GM12878 (cell line): ENCODE results near the gene SF3A1. TPM values are rescaled to one million over a fixed set of nuclear protein-coding genes. Genes with fewer than 3 reads are reported as not detected.
A peak's percentile ranks its signal among the peaks of the same experiment; 100 is the strongest.

ENCODE experiments used
- ATAC-seq: fragments of 200-7000 bp; cut with Tn5 transposase; 3 replicates; pipeline ENCODE4 v1.9.1; 2020; ENCODE audit warnings: mild to moderate bottlenecking, moderate library complexity
- BruUV-seq: library from RNA; stranded (reverse); fragments of 400-500 nt; replicated peaks from 2 replicates; lab custom pipeline; 2021; lab: Mats Ljungman, UMichigan
- CTCF ChIA-PET: fragments of 300-600 bp; sonication (Branson Sonifier 250); formaldehyde crosslinking; extraction: SDS; loops from one replicate; lab custom pipeline; 2021; ENCODE audit warnings: inconsistent platforms; lab: Yijun Ruan, JAX
- POLR2A ChIA-PET: fragments of 350-600 bp; formaldehyde crosslinking; extraction: SDS; loops from one replicate; lab custom pipeline; 2021; ENCODE audit warnings: inconsistent platforms; lab: Charles Lee
- RAD21 ChIA-PET: fragments of 300-600 bp; sonication (Branson Sonifier 250); formaldehyde crosslinking; loops from one replicate; lab custom pipeline; 2023; ENCODE audit warnings: antibody characterized with exemption; ENCODE audit not compliant: unreplicated experiment; lab: Charles Lee
- SMC1A ChIA-PET: fragments of 300-600 bp; sonication (Branson Sonifier 250); formaldehyde crosslinking; loops from one replicate; lab custom pipeline; 2023; ENCODE audit not compliant: unreplicated experiment, uncharacterized antibody; lab: Charles Lee
- DNase-seq: peaks from one replicate; pipeline ENCODE4 v3.0.0-alpha.2; 2011; ENCODE audit warnings: low read depth, low spot score
- FAIRE-seq: peaks from 3 replicates; lab custom pipeline; 2011; peaks lifted over from hg19 to GRCh38; lab: Jason Lieb, UNC
- H2AFZ ChIP-seq: 2 replicates; pipeline ENCODE4 v1.6.0; 2011; ENCODE audit warnings: low read depth, low read length, control low read depth; ENCODE audit not compliant: control insufficient read depth
- H3K27ac ChIP-seq: 2 replicates; pipeline ENCODE4 v1.5.1; 2011; ENCODE audit warnings: control low read depth; ENCODE audit not compliant: control insufficient read depth, insufficient read depth
- H3K27me3 ChIP-seq, 2 experiments: replicated peaks in 1 of 2; 2 replicates each; pipeline versions ENCODE4 v1.6.0 to v1.6.1; 2011; ENCODE audit warnings: low read length in 1 of 2; ENCODE audit not compliant: control insufficient read depth in 2 of 2, insufficient read depth in 2 of 2
- H3K36me3 ChIP-seq, 2 experiments: 2 replicates each; pipeline ENCODE4 v1.5.1; 2011; ENCODE audit warnings: low read length in 1 of 2; ENCODE audit not compliant: control insufficient read depth in 2 of 2, insufficient read depth in 2 of 2
- H3K4me1 ChIP-seq: 2 replicates; pipeline ENCODE4 v1.6.1; 2011; ENCODE audit warnings: mild to moderate bottlenecking, low read length, moderate library complexity, mixed read lengths; ENCODE audit not compliant: control insufficient read depth, insufficient read depth
- H3K4me2 ChIP-seq: 2 replicates; pipeline ENCODE4 v1.6.0; 2011; ENCODE audit warnings: control low read depth; ENCODE audit not compliant: control insufficient read depth, insufficient read depth
- H3K4me3 ChIP-seq: fragments of 200-600 bp; sonication (generic); 2 replicates; pipeline ENCODE4 v1.5.1; 2016
- H3K79me2 ChIP-seq: 2 replicates; pipeline ENCODE4 v1.6.0; 2011; ENCODE audit warnings: low read length; ENCODE audit not compliant: control insufficient read depth, insufficient read depth
- H3K9ac ChIP-seq: 2 replicates; pipeline ENCODE4 v1.8.0; 2011; ENCODE audit warnings: low read length, control low read depth, mixed read lengths; ENCODE audit not compliant: control insufficient read depth, insufficient read depth
- H3K9me3 ChIP-seq: replicated peaks from 3 replicates; pipeline ENCODE4 v1.5.1; 2011; ENCODE audit warnings: mild to moderate bottlenecking, low read length; ENCODE audit not compliant: control insufficient read depth, insufficient read depth
- H4K20me1 ChIP-seq: 2 replicates; pipeline ENCODE4 v1.6.0; 2011; ENCODE audit not compliant: control insufficient read depth, insufficient read depth
- WRNIP1 ChIP-seq: IDR thresholded peaks from 2 replicates; pipeline ENCODE4 v1.6.1; 2011; ENCODE audit warnings: low read depth, low read length, improper control_type of control experiment, borderline replicate concordance
- WGBS: methylation state at CpG from one replicate; pipeline ENCODE4 v1.1.6; 2016; ENCODE audit warnings: low lambda C conversion rate; ENCODE audit not compliant: insufficient replicate concordance, insufficient coverage; ENCODE audit errors: missing lambda C conversion rate; 5-methylcytosine and 5-hydroxymethylcytosine counted together
- in situ Hi-C: fragments of 300-500 bp; cut with MboI; formaldehyde crosslinking; loops from 9 replicates; pipeline ENCODE4 v1.14.3; 2018; ENCODE audit warnings: mixed read lengths
- intact Hi-C: fragments of 100-400 bp; cut with micrococcal nuclease; formaldehyde crosslinking; loops from one replicate; pipeline ENCODE4 v1.14.2; 2022; ENCODE audit not compliant: unreplicated experiment
- polyA plus RNA-seq, 11 experiments: library from polyadenylated mRNA; depleted of rRNA in 4 of 11; unstranded in 6 of 11; stranded (reverse) in 5 of 11; fragments of >200 nt; fragmentation: Nextera tagmentation in 4 of 11; fragmentation: Illumina TruSeq in 1 of 11; extraction: Ambion mirVana in 4 of 11; extraction: Trizol in 1 of 11; gene quantifications; 1 replicate in 1 of 11; 2 replicates in 10 of 11; pipeline versions ENCODE4 v1.2.1 to v1.2.3, GENCODE V29; 2011 to 2016; ENCODE audit warnings: inconsistent platforms in 2 of 11, missing spikeins in 2 of 11, low read depth in 1 of 11
- total RNA-seq, 4 experiments: library from RNA; depleted of rRNA in 3 of 4; stranded (reverse); fragments of >200 nt in 3 of 4; fragmentation: Illumina TruSeq in 1 of 4; extraction: Trizol in 1 of 4; gene quantifications; 2 replicates each; pipeline versions ENCODE4 v1.2.1 to v1.2.3, GENCODE V29; 2013 to 2021
- TF ChIP-seq, protein P1 (sequence below): fragments of 450-650 bp; IDR thresholded peaks from 2 replicates; pipeline ENCODE4 v1.6.1; 2017; ENCODE audit warnings: borderline replicate concordance
- TF ChIP-seq, protein P2 (sequence below): fragments of 450-650 bp; IDR thresholded peaks from 2 replicates; pipeline ENCODE4 v1.6.1; 2016; ENCODE audit warnings: mild to moderate bottlenecking

Gene SF3A1
- total and polyA plus RNA-seq, 10 of the 15 experiments (the other 5 are each of a cell fraction or from before 2014, with no cell fraction given) = 10.4 to 239 (median 46.0) TPM

DNA sequence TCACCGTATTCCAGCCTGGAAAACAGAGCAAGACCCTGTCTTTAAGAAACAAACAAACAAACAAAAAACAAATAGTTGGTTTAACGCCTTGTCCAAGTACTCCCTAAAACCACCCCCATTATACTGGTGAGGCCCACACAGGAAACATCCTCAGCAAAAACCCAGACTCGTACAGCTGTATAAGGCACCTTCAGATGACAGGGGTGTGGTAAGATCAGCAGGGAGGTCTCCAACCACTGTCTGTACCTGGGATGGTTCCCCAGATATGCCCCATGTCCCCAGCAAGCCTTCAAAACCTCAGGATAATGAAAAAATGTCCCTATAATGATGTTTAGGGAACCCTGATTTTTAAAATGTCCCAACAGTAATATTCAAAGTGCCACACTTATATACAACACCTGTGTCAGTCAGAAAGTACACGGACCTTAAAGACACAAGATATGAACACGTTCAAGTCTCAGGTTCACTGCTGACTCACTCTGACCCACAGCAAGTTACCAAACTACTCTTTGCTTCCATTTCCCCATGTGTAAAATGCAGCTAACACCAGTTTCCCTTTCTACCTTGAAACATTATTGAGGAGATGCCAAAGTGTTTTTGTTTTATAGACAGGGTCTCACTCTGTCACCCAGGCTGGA, 9.3 kb downstream of the SF3A1 start:
- ChIA-PET RAD21 (interaction anchor here (0.7 to 3.4 kb wide), 3 partner anchors 21 to 59 kb away, joined by 4 to 22 read pairs (median 4); partner anchors contain the start of gene TBC1D10A), POLR2A (interaction anchor here (0.9 to 5.7 kb wide), 3 partner anchors 9 to 32 kb away, joined by 3 to 27 read pairs (median 7); partner anchors contain the start of genes CCDC157, SF3A1 and TBC1D10A), SMC1A (interaction anchor here (0.7 to 2.4 kb wide), 7 partner anchors 11 to 59 kb away, joined by 3 to 8 read pairs (median 4); no protein-coding TSS in a partner anchor), CTCF (interaction anchor here (0.9 to 6.0 kb wide), 2 partner anchors 59 to 342 kb away, joined by 3 to 44 read pairs; partner anchors contain the start of gene CASTOR1)
- peak; percentile 93 for FAIRE-seq
- DNase-seq = no peak
- H3K27ac ChIP-seq = peak overlapping the region; percentile 77
- 20% methylated on average over 5 of the region's 5 CpGs for WGBS
- H3K79me2 ChIP-seq = peaks cover 44% of the 10 kb centered on the region
- no peak overlapping the region for H3K9ac ChIP-seq
- in situ Hi-C loops = no loop called here
- 0 out of 2 replicates have a peak overlapping the region, but pooled peaks have one; percentile 28 for H3K4me3 ChIP-seq
- TF ChIP-seq, protein P1, sequence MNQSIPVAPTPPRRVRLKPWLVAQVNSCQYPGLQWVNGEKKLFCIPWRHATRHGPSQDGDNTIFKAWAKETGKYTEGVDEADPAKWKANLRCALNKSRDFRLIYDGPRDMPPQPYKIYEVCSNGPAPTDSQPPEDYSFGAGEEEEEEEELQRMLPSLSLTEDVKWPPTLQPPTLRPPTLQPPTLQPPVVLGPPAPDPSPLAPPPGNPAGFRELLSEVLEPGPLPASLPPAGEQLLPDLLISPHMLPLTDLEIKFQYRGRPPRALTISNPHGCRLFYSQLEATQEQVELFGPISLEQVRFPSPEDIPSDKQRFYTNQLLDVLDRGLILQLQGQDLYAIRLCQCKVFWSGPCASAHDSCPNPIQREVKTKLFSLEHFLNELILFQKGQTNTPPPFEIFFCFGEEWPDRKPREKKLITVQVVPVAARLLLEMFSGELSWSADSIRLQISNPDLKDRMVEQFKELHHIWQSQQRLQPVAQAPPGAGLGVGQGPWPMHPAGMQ = no peak
- TF ChIP-seq, protein P2, sequence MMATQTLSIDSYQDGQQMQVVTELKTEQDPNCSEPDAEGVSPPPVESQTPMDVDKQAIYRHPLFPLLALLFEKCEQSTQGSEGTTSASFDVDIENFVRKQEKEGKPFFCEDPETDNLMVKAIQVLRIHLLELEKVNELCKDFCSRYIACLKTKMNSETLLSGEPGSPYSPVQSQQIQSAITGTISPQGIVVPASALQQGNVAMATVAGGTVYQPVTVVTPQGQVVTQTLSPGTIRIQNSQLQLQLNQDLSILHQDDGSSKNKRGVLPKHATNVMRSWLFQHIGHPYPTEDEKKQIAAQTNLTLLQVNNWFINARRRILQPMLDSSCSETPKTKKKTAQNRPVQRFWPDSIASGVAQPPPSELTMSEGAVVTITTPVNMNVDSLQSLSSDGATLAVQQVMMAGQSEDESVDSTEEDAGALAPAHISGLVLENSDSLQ = peak; percentile 70
- no peak for TF ChIP-seq WRNIP1
- H3K9me3 ChIP-seq = no peaks in the 10 kb centered on the region
- BruUV-seq = no TSS peak
- intact Hi-C loops = no loop called here
- no peaks in the 10 kb centered on the region for H3K27me3 ChIP-seq
- H3K4me1 ChIP-seq = peaks cover 13% of the 10 kb centered on the region
- peak overlapping the region; percentile 49 for H3K4me2 ChIP-seq
- H4K20me1 ChIP-seq = no peaks in the 10 kb centered on the region
- peaks cover 26 to 45% of the 10 kb centered on the region in 2 experiments for H3K36me3 ChIP-seq
- peak; percentile 69 for ATAC-seq
- no peak overlapping the region for H2AFZ ChIP-seq
